ENCODE measurements around the gene MYL2. TPM values are rescaled to one million over a fixed set of nuclear protein-coding genes. Genes with fewer than 3 reads are reported as not detected.

The MYL2 gene
- polyA plus RNA-seq, 1 donor (not counting 4 experiments of a cell fraction or from before 2014, with no cell fraction given), result 0.08 TPM

- Histone ChIP-seq H3K4me1 (ENCODE audit: control insufficient read depth, extremely low read depth, insufficient read depth, low read length) (peaks cover 29% of the 10 kb centered on the region), H3K79me2 (ENCODE audit: control insufficient read depth, insufficient read depth, low read length) (no peaks in the 10 kb centered on the region), H3K4me2 (ENCODE audit: control insufficient read depth, extremely low read depth, insufficient read depth, low read depth, low read length) (peak overlapping the region; percentile 50), H3K9ac (ENCODE audit: control insufficient read depth, extremely low read depth, insufficient read depth, low read length) (peak overlapping the region; percentile 46), H3K27me3 (ENCODE audit: control insufficient read depth, extremely low read depth, insufficient read depth, low read length) (no peaks in the 10 kb centered on the region), H3K36me3 (ENCODE audit: control insufficient read depth in 2 of 2, extremely low read depth in 1 of 2, insufficient read depth in 2 of 2, low read length in 2 of 2) (no peaks in the 10 kb centered on the region), H3K27ac (ENCODE audit: control insufficient read depth, insufficient read depth, low read length) (peak overlapping the region; percentile 75), H2AFZ (ENCODE audit: control insufficient read depth, low read length) (no peak overlapping the region), H4K20me1 (ENCODE audit: control insufficient read depth, extremely low read depth, insufficient read depth, low read length) (no peaks in the 10 kb centered on the region), H3K9me1 (ENCODE audit: control insufficient read depth, extremely low read depth, insufficient read depth, low read length) (no peaks in the 10 kb centered on the region), H3K4me3 (ENCODE audit: control insufficient read depth in 2 of 3, extremely low read depth in 1 of 3, insufficient read depth in 2 of 3, low read depth in 1 of 3, low read length in 3 of 3) (no peak overlapping the region), H3K9me3 (ENCODE audit: control insufficient read depth, low read depth, low read length) (no peaks in the 10 kb centered on the region)
- DNase-seq (ENCODE audit: low read depth, low spot score) (peak; percentile 38), FAIRE-seq (peak; percentile 78)
- TF ChIP-seq CTCF (optimal IDR thresholded peaks at IDR 0.05 in 1 of 3, IDR thresholded peaks at IDR 0.05 in 1 of 3, conservative IDR thresholded peaks at IDR 0.05 in 1 of 3; ENCODE audit: extremely low read depth in 1 of 3, insufficient read depth in 2 of 3, low read length in 3 of 3) (no peak), EZH2 (IDR thresholded peaks at IDR 0.05; ENCODE audit: low read length) (no peak)
- dilution Hi-C loops (cut with MboI; ENCODE audit: extremely low pct_ligation_motif_present, low sequenced_read_pairs), result no loop called here
These were observed 2.9 kb downstream of the MYL2 start for GRCh38 chr12:110917467-110917866.

- H3K9me3 ChIP-seq (ENCODE audit: control insufficient read depth, low read depth, low read length), result no peaks in the 10 kb centered on the region
- H3K4me1 ChIP-seq (ENCODE audit: control insufficient read depth, extremely low read depth, insufficient read depth, low read length), result peaks cover 24% of the 10 kb centered on the region
- FAIRE-seq (no peak), DNase-seq (ENCODE audit: low read depth, low spot score) (no peak)
- H3K4me2 ChIP-seq (ENCODE audit: control insufficient read depth, extremely low read depth, insufficient read depth, low read depth, low read length), result no peak overlapping the region
- H2AFZ ChIP-seq (ENCODE audit: control insufficient read depth, low read length), result no peak overlapping the region
- no peak overlapping the region for H3K9ac ChIP-seq (ENCODE audit: control insufficient read depth, extremely low read depth, insufficient read depth, low read length)
- H3K27ac ChIP-seq (ENCODE audit: control insufficient read depth, insufficient read depth, low read length), result no peak overlapping the region
- no peaks in the 10 kb centered on the region for H4K20me1 ChIP-seq (ENCODE audit: control insufficient read depth, extremely low read depth, insufficient read depth, low read length)
- no peaks in the 10 kb centered on the region for H3K27me3 ChIP-seq (ENCODE audit: control insufficient read depth, extremely low read depth, insufficient read depth, low read length)
- H3K4me3 ChIP-seq (ENCODE audit: control insufficient read depth in 2 of 3, extremely low read depth in 1 of 3, insufficient read depth in 2 of 3, low read depth in 1 of 3, low read length in 3 of 3), result no peak overlapping the region
- dilution Hi-C loops (cut with MboI; ENCODE audit: extremely low pct_ligation_motif_present, low sequenced_read_pairs), result no loop called here
- TF ChIP-seq EZH2 (IDR thresholded peaks at IDR 0.05; ENCODE audit: low read length) (no peak), CTCF (optimal IDR thresholded peaks at IDR 0.05 in 1 of 3, IDR thresholded peaks at IDR 0.05 in 1 of 3, conservative IDR thresholded peaks at IDR 0.05 in 1 of 3; ENCODE audit: extremely low read depth in 1 of 3, insufficient read depth in 2 of 3, low read length in 3 of 3) (no peak)
- no peaks in the 10 kb centered on the region for H3K9me1 ChIP-seq (ENCODE audit: control insufficient read depth, extremely low read depth, insufficient read depth, low read length)
- H3K36me3 ChIP-seq (ENCODE audit: control insufficient read depth in 2 of 2, extremely low read depth in 1 of 2, insufficient read depth in 2 of 2, low read length in 2 of 2), result no peaks in the 10 kb centered on the region
- no peaks in the 10 kb centered on the region for H3K79me2 ChIP-seq (ENCODE audit: control insufficient read depth, insufficient read depth, low read length)
These were observed 4.0 kb downstream of the MYL2 start for GRCh38 chr12:110916295-110916875.
